BJ (cell line): ENCODE data around the gene PELI2. TPM values are rescaled to one million over a fixed set of nuclear protein-coding genes. Genes with fewer than 3 reads are reported as not detected.

Source experiments
- CTCF ChIA-PET: fragments of 350-600 bp; formaldehyde crosslinking; extraction: SDS; loops from one replicate; lab custom pipeline; 2021; ENCODE audit warnings: antibody characterized with exemption, inconsistent platforms; lab: Yijun Ruan, JAX
- POLR2A ChIA-PET: fragments of 300-600 bp; sonication (Branson Sonifier 250); formaldehyde crosslinking; extraction: SDS; loops from one replicate; lab custom pipeline; 2021; ENCODE audit warnings: antibody characterized with exemption; lab: Charles Lee
- DNase-seq: peaks from one replicate; pipeline ENCODE4 v3.0.0-alpha.2; 2011; ENCODE audit warnings: low read depth
- H3K27me3 ChIP-seq: 2 replicates; pipeline ENCODE4 v1.6.0; 2011; ENCODE audit warnings: low read length; ENCODE audit not compliant: control insufficient read depth, insufficient read depth
- H3K36me3 ChIP-seq: 2 replicates; pipeline ENCODE4 v1.5.1; 2011; ENCODE audit warnings: low read length; ENCODE audit not compliant: control insufficient read depth, insufficient read depth
- H3K4me3 ChIP-seq: 2 replicates; pipeline ENCODE4 v1.5.1; 2011; ENCODE audit warnings: low read depth, mild to moderate bottlenecking, control low read depth, low read length
- polyA plus RNA-seq: library from polyadenylated mRNA; depleted of rRNA; stranded (reverse); fragments of >200 nt; gene quantifications from 2 replicates; pipeline ENCODE4 v1.2.3, GENCODE V29; 2011
- TF ChIP-seq, protein P1 (sequence below): IDR thresholded peaks from 2 replicates; pipeline ENCODE4 v1.5.1; 2011; ENCODE audit warnings: low read depth, mild to moderate bottlenecking, control low read depth, inconsistent platforms, low read length, moderate library complexity; ENCODE audit not compliant: insufficient read depth

PELI2 gene
- polyA plus RNA-seq, 1 experiment: 10.5 TPM

DNA sequence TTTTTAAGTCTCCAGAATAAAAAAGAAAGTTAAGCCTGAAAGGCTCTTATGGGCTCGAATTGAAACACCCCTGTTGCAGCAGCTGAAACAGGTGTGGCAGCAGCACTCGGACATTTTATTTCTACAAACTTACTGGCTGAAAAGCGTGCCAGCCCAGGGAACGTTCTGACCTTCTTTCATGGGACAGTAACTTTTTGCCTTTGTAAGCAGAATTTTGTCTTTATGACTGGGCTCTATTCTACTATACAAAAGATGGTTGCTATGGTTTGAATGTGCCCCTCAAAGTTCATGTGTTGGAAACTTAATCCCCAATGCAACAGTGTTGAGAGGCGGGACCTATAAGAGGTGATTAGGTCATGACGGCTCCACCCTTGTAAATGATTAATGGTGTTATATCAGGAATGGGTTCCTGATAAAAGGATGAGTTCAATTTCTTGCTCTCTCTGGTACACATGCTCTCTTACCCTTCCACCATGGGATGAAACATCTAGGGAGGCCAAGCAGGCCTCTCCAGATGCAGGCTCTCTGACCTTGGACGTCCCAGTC, 52.7 kb downstream of the PELI2 start:
- no peak for DNase-seq
- ChIA-PET CTCF (no interaction called here), POLR2A (no interaction called here)
- Histone ChIP-seq H3K4me3 (no peak overlapping the region), H3K27me3 (no peaks in the 10 kb centered on the region), H3K36me3 (no peaks in the 10 kb centered on the region)
- TF ChIP-seq, protein P1, sequence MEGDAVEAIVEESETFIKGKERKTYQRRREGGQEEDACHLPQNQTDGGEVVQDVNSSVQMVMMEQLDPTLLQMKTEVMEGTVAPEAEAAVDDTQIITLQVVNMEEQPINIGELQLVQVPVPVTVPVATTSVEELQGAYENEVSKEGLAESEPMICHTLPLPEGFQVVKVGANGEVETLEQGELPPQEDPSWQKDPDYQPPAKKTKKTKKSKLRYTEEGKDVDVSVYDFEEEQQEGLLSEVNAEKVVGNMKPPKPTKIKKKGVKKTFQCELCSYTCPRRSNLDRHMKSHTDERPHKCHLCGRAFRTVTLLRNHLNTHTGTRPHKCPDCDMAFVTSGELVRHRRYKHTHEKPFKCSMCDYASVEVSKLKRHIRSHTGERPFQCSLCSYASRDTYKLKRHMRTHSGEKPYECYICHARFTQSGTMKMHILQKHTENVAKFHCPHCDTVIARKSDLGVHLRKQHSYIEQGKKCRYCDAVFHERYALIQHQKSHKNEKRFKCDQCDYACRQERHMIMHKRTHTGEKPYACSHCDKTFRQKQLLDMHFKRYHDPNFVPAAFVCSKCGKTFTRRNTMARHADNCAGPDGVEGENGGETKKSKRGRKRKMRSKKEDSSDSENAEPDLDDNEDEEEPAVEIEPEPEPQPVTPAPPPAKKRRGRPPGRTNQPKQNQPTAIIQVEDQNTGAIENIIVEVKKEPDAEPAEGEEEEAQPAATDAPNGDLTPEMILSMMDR: no peak

GRCh38 chr14:56172074-56172473, 53.9 kb downstream of the PELI2 start:
- H3K36me3 ChIP-seq: no peaks in the 10 kb centered on the region
- H3K27me3 ChIP-seq: no peaks in the 10 kb centered on the region
- no peak overlapping the region for H3K4me3 ChIP-seq
- ChIA-PET POLR2A (no interaction called here), CTCF (no interaction called here)
- TF ChIP-seq, protein P1: no peak
- no peak for DNase-seq

GRCh38 chr14:56172571-56172971, 54.4 kb downstream of the PELI2 start:
- no peak for DNase-seq
- H3K4me3 ChIP-seq: no peak overlapping the region
- H3K27me3 ChIP-seq: no peaks in the 10 kb centered on the region
- no peaks in the 10 kb centered on the region for H3K36me3 ChIP-seq
- ChIA-PET POLR2A (no interaction called here), CTCF (interaction anchor here (1.0 kb wide), 1 partner anchor 10 kb away, joined by 3 read pairs; no protein-coding TSS in a partner anchor)
- TF ChIP-seq, protein P1: no peak

- CTCF ChIA-PET: interaction anchor here (1.0 kb wide), 1 partner anchor 9 kb away, joined by 3 read pairs; no protein-coding TSS in a partner anchor
- TF ChIP-seq, protein P1: no peak
- Histone ChIP-seq H3K27me3 (no peaks in the 10 kb centered on the region), H3K36me3 (no peaks in the 10 kb centered on the region), H3K4me3 (no peak overlapping the region)
- no peak for DNase-seq
- POLR2A ChIA-PET: no interaction called here
Measured at GRCh38 chr14:56173365-56173922, 55.2 kb downstream of the PELI2 start.

GRCh38 chr14:56175773-56176172, 57.6 kb downstream of the PELI2 start:
- CTCF ChIA-PET: no interaction called here
- TF ChIP-seq, protein P1: no peak

More at GRCh38 chr14:56175773-56176172, 57.6 kb downstream of the PELI2 start:
- Histone ChIP-seq H3K36me3 (no peaks in the 10 kb centered on the region), H3K27me3 (no peaks in the 10 kb centered on the region), H3K4me3 (no peak overlapping the region)
- no peak for DNase-seq
- POLR2A ChIA-PET: no interaction called here
